CD4-positive, CD25-positive, alpha-beta regulatory T cell (primary cell): ENCODE measurements around the gene TYW5. TPM values are rescaled to one million over a fixed set of nuclear protein-coding genes. Genes with fewer than 3 reads are reported as not detected.

Experiments used
- ATAC-seq, 2 donors: fragments of 150-1000 bp; cut with Tn5 transposase; one replicate each; pipeline ENCODE4 v1.10.0; 2021; ENCODE audit warnings: low read depth in 2 of 2, moderate number of reproducible peaks in 2 of 2, moderate library complexity in 1 of 2
- DNase-seq, 3 donors: peaks; one replicate each; pipeline versions ENCODE4 v3.0.0 to v3.0.0-alpha.2; 2012 to 2022; ENCODE audit warnings: mixed read lengths in 1 of 3
- H3K27ac ChIP-seq: one replicate; pipeline ENCODE4 v1.7.0; 2013; ENCODE audit warnings: mild to moderate bottlenecking, low read length; ENCODE audit not compliant: insufficient read depth, poor library complexity, severe bottlenecking
- H3K27me3 ChIP-seq: one replicate; pipeline ENCODE4 v1.7.0; 2013; ENCODE audit warnings: low read length; ENCODE audit not compliant: control insufficient read depth, insufficient read depth
- H3K36me3 ChIP-seq: one replicate; pipeline ENCODE4 v1.7.0; 2013; ENCODE audit warnings: mild to moderate bottlenecking, low read length, moderate library complexity; ENCODE audit not compliant: control insufficient read depth, insufficient read depth
- H3K4me1 ChIP-seq: 2 replicates; pipeline ENCODE4 v1.7.0; 2013; ENCODE audit warnings: mild to moderate bottlenecking, low read length; ENCODE audit not compliant: insufficient read depth, control insufficient read depth, poor library complexity, severe bottlenecking
- H3K4me3 ChIP-seq: one replicate; pipeline ENCODE4 v1.7.0; 2013; ENCODE audit warnings: low read depth, mild to moderate bottlenecking, low read length, moderate library complexity
- H3K9me3 ChIP-seq, 2 experiments: 1 replicate in 1 of 2; 2 replicates in 1 of 2; pipeline ENCODE4 v1.7.0; 2013; ENCODE audit warnings: low read length in 2 of 2, mild to moderate bottlenecking in 1 of 2, moderate library complexity in 1 of 2; ENCODE audit not compliant: control insufficient read depth in 2 of 2
- H3K27ac Mint-ChIP-seq, 3 donors: one replicate each; pipeline ENCODE4 v1.8.0; 2020 to 2022; ENCODE audit warnings: mild to moderate bottlenecking in 3 of 3, mixed read lengths in 3 of 3, moderate library complexity in 2 of 3
- H3K27me3 Mint-ChIP-seq: one replicate; pipeline ENCODE4 v1.8.0; 2022; ENCODE audit warnings: mild to moderate bottlenecking, mixed read lengths
- H3K36me3 Mint-ChIP-seq: one replicate; pipeline ENCODE4 v1.8.0; 2020; ENCODE audit warnings: mixed read lengths
- H3K4me1 Mint-ChIP-seq, 4 donors: one replicate each; pipeline ENCODE4 v1.8.0; 2020 to 2022; ENCODE audit warnings: mixed read lengths in 4 of 4, mild to moderate bottlenecking in 1 of 4
- H3K4me3 Mint-ChIP-seq, 4 donors: one replicate each; pipeline ENCODE4 v1.8.0; 2020 to 2022; ENCODE audit warnings: mild to moderate bottlenecking in 4 of 4, mixed read lengths in 4 of 4, moderate library complexity in 3 of 4
- H3K9me3 Mint-ChIP-seq, 7 donors: one replicate each; pipeline ENCODE4 v1.8.0; 2020 to 2022; ENCODE audit warnings: mixed read lengths in 7 of 7, mild to moderate bottlenecking in 3 of 7, moderate library complexity in 2 of 7
- polyA plus RNA-seq, 4 donors: library from polyadenylated mRNA; unstranded; fragments of 300-500 nt; fragmentation: Illumina TruSeq; gene quantifications; one replicate each; pipeline ENCODE4 v1.2.3, GENCODE V29; 2021
- total RNA-seq: library from RNA; stranded (reverse); gene quantifications from one replicate; pipeline ENCODE4 v1.2.3, GENCODE V29; 2022

Gene TYW5
- total and polyA plus RNA-seq, 5 donors from 2014 or later, result 4.0 to 14.1 (median 4.8) TPM

DNA sequence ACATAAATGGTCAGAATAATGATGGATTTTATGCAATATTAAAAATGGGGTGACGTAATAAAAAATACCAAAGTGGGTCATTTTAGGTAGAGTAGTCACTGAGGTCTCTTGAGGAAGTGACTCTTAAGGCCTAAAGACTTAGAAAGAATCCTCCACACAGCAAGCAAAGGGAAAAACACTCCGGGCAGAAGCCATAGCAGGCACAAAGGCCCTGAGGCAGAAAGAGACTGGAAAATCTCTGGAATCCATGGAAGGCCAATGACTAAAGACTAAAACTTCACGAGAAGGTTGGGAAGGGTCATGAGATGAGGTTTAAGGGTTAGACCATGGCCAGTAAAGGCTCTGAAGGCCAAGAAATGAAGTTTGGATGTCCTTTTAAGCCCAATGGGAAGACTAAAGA lies 37.0 kb upstream of the TYW5 start:
- H3K36me3 Mint-ChIP-seq, result no peaks in the 10 kb centered on the region

DNA sequence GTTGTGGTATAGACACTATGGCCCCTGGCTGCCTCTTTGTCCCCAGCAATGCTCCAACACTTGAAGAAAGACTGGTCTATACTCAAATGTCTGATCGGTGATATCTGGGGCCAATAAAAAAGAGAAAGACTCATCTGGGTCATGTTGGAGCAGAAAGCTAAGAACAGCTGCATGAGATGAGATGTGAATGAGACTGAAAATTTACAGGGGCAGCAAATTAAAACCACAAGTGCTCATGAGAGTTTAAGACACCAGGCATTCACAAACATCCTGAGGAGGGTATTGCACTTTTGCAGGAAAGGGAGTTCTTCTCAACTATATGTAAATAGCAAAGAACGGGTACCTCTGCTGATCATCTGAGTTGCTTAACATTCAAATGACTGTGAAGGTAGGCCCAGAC lies 36.4 kb upstream of the TYW5 start:
- Mint-ChIP-seq H3K27ac (no peak overlapping the region), H3K27me3 (no peaks in the 10 kb centered on the region), H3K36me3 (no peaks in the 10 kb centered on the region), H3K9me3 (no peaks in the 10 kb centered on the region), H3K4me1 (no peaks in the 10 kb centered on the region), H3K4me3 (no peak overlapping the region)
- Histone ChIP-seq H3K27ac (no peak overlapping the region), H3K4me3 (no peak overlapping the region), H3K9me3 (no peaks in the 10 kb centered on the region), H3K36me3 (no peaks in the 10 kb centered on the region), H3K27me3 (no peaks in the 10 kb centered on the region), H3K4me1 (no peaks in the 10 kb centered on the region)
- no peak for DNase-seq
- no peak for ATAC-seq

More for the DNA sequence above, 37.0 kb upstream of the TYW5 start:
- no peaks in the 10 kb centered on the region for H3K27me3 Mint-ChIP-seq
- H3K9me3 Mint-ChIP-seq, result no peaks in the 10 kb centered on the region
- H3K4me3 ChIP-seq, result no peak overlapping the region
- H3K36me3 ChIP-seq, result no peaks in the 10 kb centered on the region
- H3K4me3 Mint-ChIP-seq, result no peak overlapping the region
- no peaks in the 10 kb centered on the region for H3K9me3 ChIP-seq
- H3K4me1 Mint-ChIP-seq, result no peaks in the 10 kb centered on the region
- no peaks in the 10 kb centered on the region for H3K27me3 ChIP-seq
- DNase-seq (no peak), ATAC-seq (no peak)
- no peak overlapping the region for H3K27ac ChIP-seq
- no peaks in the 10 kb centered on the region for H3K4me1 ChIP-seq
- H3K27ac Mint-ChIP-seq, result no peak overlapping the region

DNA sequence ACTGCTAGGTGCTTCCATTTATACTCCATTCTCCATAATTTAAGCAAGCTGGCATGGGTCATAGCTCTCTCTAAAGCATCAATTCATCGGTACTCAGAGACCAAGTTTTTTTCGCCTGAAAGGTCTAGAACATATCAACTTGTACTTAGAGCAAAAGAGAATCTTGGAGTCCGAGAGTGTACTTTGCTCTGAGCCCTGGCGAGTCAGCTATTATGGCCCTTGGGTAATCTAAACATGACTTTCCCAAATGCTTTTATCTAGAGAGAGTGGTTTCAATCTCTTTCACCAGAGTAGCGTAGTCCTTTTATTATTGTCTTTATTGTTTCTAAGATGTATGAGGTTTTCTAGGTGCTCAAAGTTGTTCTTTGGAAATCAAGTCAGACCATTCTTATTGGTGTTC lies 34.5 kb upstream of the TYW5 start:
- no peak for ATAC-seq
- H3K4me1 ChIP-seq, result no peaks in the 10 kb centered on the region
- Mint-ChIP-seq H3K9me3 (no peaks in the 10 kb centered on the region), H3K27ac (no peak overlapping the region), H3K36me3 (no peaks in the 10 kb centered on the region), H3K27me3 (no peaks in the 10 kb centered on the region), H3K4me3 (no peak overlapping the region), H3K4me1 (peaks cover 0 to 6% (median 0%) of the 10 kb centered on the region in 4 donors)
- no peaks in the 10 kb centered on the region for H3K27me3 ChIP-seq
- H3K9me3 ChIP-seq, result no peaks in the 10 kb centered on the region
- H3K27ac ChIP-seq, result no peak overlapping the region
- DNase-seq, result no peak
- H3K36me3 ChIP-seq, result no peaks in the 10 kb centered on the region
- no peak overlapping the region for H3K4me3 ChIP-seq

DNA sequence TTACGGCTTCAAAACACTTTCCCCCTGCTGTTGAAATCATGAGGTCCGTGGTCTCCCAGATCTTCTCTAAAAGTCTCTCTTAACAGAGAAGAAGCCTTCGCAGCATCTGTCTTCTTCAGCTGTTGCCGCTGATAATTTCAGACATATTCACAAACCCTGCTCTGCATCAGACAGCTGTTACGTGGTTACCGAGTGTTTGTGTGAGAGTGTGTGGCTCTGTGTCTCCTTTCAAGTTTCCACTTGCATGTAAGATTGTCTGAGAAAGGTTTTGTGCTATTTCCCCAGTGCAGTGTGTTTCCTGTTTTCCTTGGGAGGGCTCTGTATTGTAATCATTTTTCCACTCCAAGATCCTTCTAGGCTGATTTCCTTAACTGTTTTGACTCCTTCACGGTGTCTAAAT lies 32.9 kb upstream of the TYW5 start:
- Mint-ChIP-seq H3K36me3 (no peaks in the 10 kb centered on the region), H3K9me3 (no peaks in the 10 kb centered on the region), H3K27ac (no peak overlapping the region), H3K4me1 (peaks cover 0 to 6% (median 0%) of the 10 kb centered on the region in 4 donors), H3K27me3 (no peaks in the 10 kb centered on the region), H3K4me3 (no peak overlapping the region)
- no peak overlapping the region for H3K4me3 ChIP-seq
- no peaks in the 10 kb centered on the region for H3K27me3 ChIP-seq
- no peaks in the 10 kb centered on the region for H3K36me3 ChIP-seq
- DNase-seq (no peak), ATAC-seq (no peak)
- H3K27ac ChIP-seq, result no peak overlapping the region
- H3K4me1 ChIP-seq, result no peaks in the 10 kb centered on the region
- H3K9me3 ChIP-seq, result no peaks in the 10 kb centered on the region

DNA sequence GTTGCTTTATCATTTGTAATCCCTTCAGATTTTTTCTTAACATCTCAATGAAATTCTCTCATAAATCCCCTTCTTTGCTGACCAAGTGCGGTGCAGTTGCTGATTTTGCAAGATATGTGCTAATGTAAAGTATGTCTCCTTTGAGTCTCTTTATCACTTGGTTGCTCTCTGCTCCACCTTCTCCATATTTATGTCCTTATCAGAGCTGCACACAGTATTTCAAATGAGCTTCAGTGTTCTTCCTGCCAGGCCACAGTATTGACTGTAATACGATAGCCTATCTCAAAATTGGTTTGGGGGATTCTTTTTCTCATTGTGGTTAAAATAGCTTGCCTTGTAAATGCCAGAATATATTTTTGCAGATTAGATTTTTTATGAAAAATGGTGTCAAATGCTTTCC lies 32.3 kb upstream of the TYW5 start:
- H3K4me3 Mint-ChIP-seq, result no peak overlapping the region
- no peak for ATAC-seq
- Histone ChIP-seq H3K4me3 (no peak overlapping the region), H3K4me1 (no peaks in the 10 kb centered on the region), H3K9me3 (no peaks in the 10 kb centered on the region), H3K36me3 (no peaks in the 10 kb centered on the region), H3K27me3 (no peaks in the 10 kb centered on the region), H3K27ac (no peak overlapping the region)
- H3K27ac Mint-ChIP-seq, result no peak overlapping the region
- H3K36me3 Mint-ChIP-seq, result no peaks in the 10 kb centered on the region
- no peaks in the 10 kb centered on the region for H3K9me3 Mint-ChIP-seq
- peaks cover 0 to 6% (median 0%) of the 10 kb centered on the region in 4 donors for H3K4me1 Mint-ChIP-seq
- no peaks in the 10 kb centered on the region for H3K27me3 Mint-ChIP-seq
- no peak for DNase-seq

DNA sequence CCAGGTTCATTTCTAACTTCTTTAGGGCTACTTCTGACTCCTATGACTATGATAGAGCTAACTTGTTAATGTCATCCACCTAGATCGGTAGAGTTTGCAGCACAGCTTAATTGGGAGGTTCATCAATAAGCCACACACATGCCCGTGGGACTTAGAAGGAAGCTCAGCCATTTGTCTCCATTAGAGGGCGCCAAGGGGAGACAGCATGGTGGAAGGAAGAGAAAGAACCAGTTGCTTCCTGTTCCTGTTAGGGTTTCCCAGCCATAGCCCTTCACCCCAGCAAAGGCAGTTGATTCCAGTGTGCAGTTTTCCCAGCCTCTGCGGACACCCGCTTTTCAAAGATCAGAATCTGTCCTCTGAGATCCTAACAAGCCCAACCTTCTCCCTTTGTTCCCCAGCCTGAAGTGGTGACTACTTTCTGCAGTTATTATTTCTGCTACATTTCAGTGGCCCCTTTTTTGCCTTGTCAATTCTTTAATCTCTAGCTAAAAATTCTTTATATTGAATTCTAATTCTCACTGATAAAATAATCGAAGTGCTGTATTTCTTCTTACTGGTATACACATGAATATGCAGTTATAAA lies 30.4 kb upstream of the TYW5 start:
- Histone ChIP-seq H3K9me3 (no peaks in the 10 kb centered on the region), H3K4me3 (no peak overlapping the region), H3K4me1 (no peaks in the 10 kb centered on the region), H3K27me3 (no peaks in the 10 kb centered on the region), H3K36me3 (no peaks in the 10 kb centered on the region), H3K27ac (no peak overlapping the region)
- peaks cover 0 to 6% (median 0%) of the 10 kb centered on the region in 4 donors for H3K4me1 Mint-ChIP-seq
- peak; percentile 7 to 85 (median 44) for DNase-seq
- H3K4me3 Mint-ChIP-seq, result no peak overlapping the region
- H3K9me3 Mint-ChIP-seq, result no peaks in the 10 kb centered on the region
- H3K27ac Mint-ChIP-seq, result peak overlapping the region in 1 of 3 donors; percentile 52
- ATAC-seq, result peak in 1 of 2 donors; percentile 53
- no peaks in the 10 kb centered on the region for H3K36me3 Mint-ChIP-seq
- no peaks in the 10 kb centered on the region for H3K27me3 Mint-ChIP-seq

DNA sequence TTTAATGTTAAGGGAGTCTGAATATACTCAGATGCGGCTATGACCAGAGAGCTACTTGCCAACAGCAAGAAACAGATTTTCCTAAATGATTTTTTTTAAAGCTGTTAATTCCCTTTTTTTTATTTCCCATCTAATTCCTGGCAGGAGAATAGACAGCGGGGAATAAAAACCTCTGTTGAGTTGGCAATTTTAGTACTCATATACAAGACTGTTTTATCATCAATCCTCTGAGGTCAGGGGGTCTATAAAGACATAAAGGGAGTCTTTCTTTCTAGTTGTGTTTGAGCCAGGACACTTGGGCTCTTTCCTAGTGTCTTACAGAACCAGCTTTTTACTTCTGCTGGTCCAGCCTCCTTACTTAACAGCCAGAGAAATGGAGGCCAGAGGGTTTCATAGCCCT lies 29.5 kb upstream of the TYW5 start:
- Histone ChIP-seq H3K27me3 (no peaks in the 10 kb centered on the region), H3K9me3 (no peaks in the 10 kb centered on the region), H3K36me3 (no peaks in the 10 kb centered on the region), H3K27ac (no peak overlapping the region), H3K4me3 (no peak overlapping the region), H3K4me1 (peaks cover 3% of the 10 kb centered on the region)
- H3K4me3 Mint-ChIP-seq, result no peak overlapping the region
- H3K27ac Mint-ChIP-seq, result peak overlapping the region in 1 of 3 donors; percentile 35
- H3K36me3 Mint-ChIP-seq, result no peaks in the 10 kb centered on the region
- no peaks in the 10 kb centered on the region for H3K27me3 Mint-ChIP-seq
- peaks cover 0 to 11% (median 3%) of the 10 kb centered on the region in 4 donors for H3K4me1 Mint-ChIP-seq
- ATAC-seq, result no peak
- DNase-seq, result no peak
- H3K9me3 Mint-ChIP-seq, result no peaks in the 10 kb centered on the region

DNA sequence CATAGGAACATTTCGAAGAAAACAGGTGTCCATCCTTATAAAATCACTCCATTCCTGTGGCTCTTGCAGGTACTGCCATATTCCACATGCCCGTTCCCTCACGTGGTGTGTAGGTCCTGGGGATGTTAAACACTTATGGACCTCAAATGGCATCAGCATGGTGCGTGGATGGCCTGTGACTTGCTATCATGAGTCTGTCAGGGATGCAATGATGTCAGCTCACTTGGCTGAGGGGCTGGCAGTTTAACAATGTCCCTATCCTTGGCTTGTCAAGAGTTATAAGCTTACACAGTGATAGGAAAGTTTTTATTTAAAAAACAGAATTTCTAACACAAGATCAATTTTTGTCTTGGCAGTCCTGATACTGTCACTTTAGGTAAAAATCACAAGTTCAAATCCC lies 28.9 kb upstream of the TYW5 start:
- H3K4me3 Mint-ChIP-seq, result no peak overlapping the region
- peaks cover 0 to 12% (median 4%) of the 10 kb centered on the region in 4 donors for H3K4me1 Mint-ChIP-seq
- no peaks in the 10 kb centered on the region for H3K36me3 Mint-ChIP-seq
- Histone ChIP-seq H3K9me3 (no peaks in the 10 kb centered on the region), H3K36me3 (no peaks in the 10 kb centered on the region), H3K4me3 (no peak overlapping the region), H3K27me3 (no peaks in the 10 kb centered on the region), H3K4me1 (peaks cover 3% of the 10 kb centered on the region), H3K27ac (no peak overlapping the region)
- no peaks in the 10 kb centered on the region for H3K27me3 Mint-ChIP-seq
- ATAC-seq (no peak), DNase-seq (no peak)
- H3K27ac Mint-ChIP-seq, result peak overlapping the region in 1 of 3 donors; percentile 35
- H3K9me3 Mint-ChIP-seq, result no peaks in the 10 kb centered on the region
